Neuronal stem cell (in vitro differentiated cells): ENCODE measurements around the gene MIOX.

Source experiments
- DNase-seq: peaks from one replicate; pipeline ENCODE4 v3.0.0-alpha.2; 2013; ENCODE audit warnings: low spot score
- H2AFZ ChIP-seq: one replicate; pipeline ENCODE4 v1.6.1; 2013; ENCODE audit warnings: mild to moderate bottlenecking, low read length, inconsistent platforms
- H2AK5ac ChIP-seq: 2 replicates; pipeline ENCODE4 v1.6.1; 2013; ENCODE audit warnings: low read depth, mild to moderate bottlenecking, inconsistent platforms, low read length, moderate library complexity, mixed read lengths
- H2BK120ac ChIP-seq: 2 replicates; pipeline ENCODE4 v1.6.1; 2013; ENCODE audit warnings: low read depth, mild to moderate bottlenecking, inconsistent platforms, low read length, moderate library complexity, mixed read lengths
- H2BK12ac ChIP-seq: one replicate; pipeline ENCODE4 v1.6.1; 2013; ENCODE audit warnings: low read length, inconsistent platforms
- H2BK15ac ChIP-seq: 2 replicates; pipeline ENCODE4 v1.6.1; 2013; ENCODE audit warnings: mild to moderate bottlenecking, low read length, inconsistent platforms, mixed read lengths
- H2BK5ac ChIP-seq: one replicate; pipeline ENCODE4 v1.6.1; 2013; ENCODE audit warnings: inconsistent platforms, mild to moderate bottlenecking, low read length, moderate library complexity
- H3K14ac ChIP-seq: one replicate; pipeline ENCODE4 v1.6.1; 2013; ENCODE audit warnings: low read length, inconsistent platforms
- H3K18ac ChIP-seq: 2 replicates; pipeline ENCODE4 v1.6.1; 2013; ENCODE audit warnings: low read length, inconsistent platforms
- H3K23ac ChIP-seq: 2 replicates; pipeline ENCODE4 v1.6.1; 2013; ENCODE audit warnings: low read depth, mild to moderate bottlenecking, mixed read lengths, low read length, inconsistent platforms; ENCODE audit not compliant: poor library complexity
- H3K27ac ChIP-seq: replicated peaks from 3 replicates; pipeline ENCODE4 v1.5.1; 2013; ENCODE audit warnings: low read length, inconsistent platforms
- H3K27me3 ChIP-seq, 3 experiments: 2 replicates each; pipeline ENCODE4 v1.6.1; 2013; ENCODE audit warnings: low read length in 3 of 3, mild to moderate bottlenecking in 2 of 3, inconsistent platforms in 1 of 3, low read depth in 1 of 3, mixed read lengths in 1 of 3, moderate library complexity in 1 of 3; ENCODE audit not compliant: control insufficient read depth in 3 of 3, insufficient read depth in 3 of 3
- H3K36me3 ChIP-seq, 2 donors: replicated peaks in 1 of 2; 2 replicates each; pipeline ENCODE4 v1.6.1; 2013; ENCODE audit warnings: low read length in 2 of 2; ENCODE audit not compliant: control insufficient read depth in 2 of 2, insufficient read depth in 2 of 2
- H3K4ac ChIP-seq: 2 replicates; pipeline ENCODE4 v1.6.1; 2013; ENCODE audit warnings: inconsistent platforms, mild to moderate bottlenecking, low read length, moderate library complexity
- H3K4me1 ChIP-seq, 2 donors: 1 replicate in 1 of 2; 2 replicates in 1 of 2; pipeline ENCODE4 v1.6.1; 2013; ENCODE audit warnings: low read length in 2 of 2, low read depth in 1 of 2; ENCODE audit not compliant: control insufficient read depth in 2 of 2, insufficient read depth in 1 of 2
- H3K4me2 ChIP-seq: one replicate; pipeline ENCODE4 v1.6.1; 2013; ENCODE audit warnings: mild to moderate bottlenecking, low read length, inconsistent platforms; ENCODE audit not compliant: insufficient read depth, poor library complexity, severe bottlenecking
- H3K4me3 ChIP-seq, 2 donors: 2 replicates each; pipeline ENCODE4 v1.5.1; 2013; ENCODE audit warnings: low read length in 2 of 2, mild to moderate bottlenecking in 2 of 2, inconsistent platforms in 1 of 2, moderate library complexity in 1 of 2
- H3K79me1 ChIP-seq: one replicate; pipeline ENCODE4 v1.6.1; 2013; ENCODE audit warnings: low read depth, mild to moderate bottlenecking, inconsistent platforms, low read length, moderate library complexity
- H3K9ac ChIP-seq: one replicate; pipeline ENCODE4 v1.6.1; 2013; ENCODE audit warnings: mild to moderate bottlenecking, low read depth, low read length, inconsistent platforms; ENCODE audit not compliant: poor library complexity
- H3K9me3 ChIP-seq, 2 donors: replicated peaks in 1 of 2; 2 replicates each; pipeline versions ENCODE3 to v1.6.1; 2013; ENCODE audit warnings: low read length in 2 of 2, mild to moderate bottlenecking in 2 of 2, inconsistent platforms in 1 of 2, low read depth in 1 of 2, mixed read lengths in 1 of 2, moderate library complexity in 1 of 2; ENCODE audit not compliant: control insufficient read depth in 2 of 2, insufficient read depth in 1 of 2
- H4K8ac ChIP-seq: one replicate; pipeline ENCODE4 v1.6.1; 2013; ENCODE audit warnings: low read depth, mild to moderate bottlenecking, inconsistent platforms, low read length, moderate library complexity
- H4K91ac ChIP-seq: one replicate; pipeline ENCODE4 v1.6.1; 2013; ENCODE audit warnings: low read length, low read depth, mild to moderate bottlenecking, inconsistent platforms; ENCODE audit not compliant: poor library complexity
- WGBS, 2 donors: extraction: QIAGEN DNeasy Blood & Tissue Kit; methylation state at CpG; one replicate each; pipeline ENCODE4 v1.1.7; 2013; ENCODE audit warnings: missing lambda C conversion rate in 2 of 2, mixed read lengths in 1 of 2; ENCODE audit not compliant: insufficient read length in 2 of 2, insufficient replicate concordance in 1 of 2; ENCODE audit errors: extremely low coverage in 2 of 2; 5-methylcytosine and 5-hydroxymethylcytosine counted together

MIOX gene

GRCh38 chr22:50529416-50529896 is 42.8 kb downstream of the MIOX start:
- peak overlapping the region; percentile 87 for H3K18ac ChIP-seq
- no CpG with 5 or more reads among the region's 50 CpGs for WGBS, 2 donors
- no peak overlapping the region for H2BK120ac ChIP-seq
- no peak overlapping the region for H2BK5ac ChIP-seq
- no peak overlapping the region for H3K4me2 ChIP-seq
- H2BK15ac ChIP-seq: peak overlapping the region; percentile 9
- DNase-seq: no peak
- no peak overlapping the region for H4K91ac ChIP-seq
- no peak overlapping the region for H3K27ac ChIP-seq
- peak overlapping the region; percentile 65 for H4K8ac ChIP-seq
- H3K79me1 ChIP-seq: peaks cover 6% of the 10 kb centered on the region
- H3K9ac ChIP-seq: peak overlapping the region; percentile 44
- H3K4ac ChIP-seq: peak overlapping the region; percentile 37
- peak overlapping the region; percentile 99 for H3K23ac ChIP-seq
- H3K14ac ChIP-seq: peak overlapping the region; percentile 21
- peak overlapping the region; percentile 73 for H2BK12ac ChIP-seq
- H3K36me3 ChIP-seq: peaks cover under 1 to 6% of the 10 kb centered on the region in 2 donors
- peak overlapping the region in 1 of 2 donors; percentile 38 for H3K4me3 ChIP-seq
- peak overlapping the region; percentile 88 for H2AK5ac ChIP-seq
- H3K4me1 ChIP-seq: peaks cover 15 to 24% of the 10 kb centered on the region in 2 donors
- peaks cover 8 to 21% of the 10 kb centered on the region in 2 donors for H3K9me3 ChIP-seq
- no peak overlapping the region for H2AFZ ChIP-seq
- H3K27me3 ChIP-seq: peaks cover 14 to 35% (median 14%) of the 10 kb centered on the region in 3 experiments

- Histone ChIP-seq H2BK120ac (peak within 1 kb of the TSS; percentile 72), H3K36me3 (no peaks in the 10 kb centered on the region), H3K4me1 (peaks cover 14 to 19% of the 10 kb centered on the region in 2 donors), H2BK12ac (peak within 1 kb of the TSS; percentile 73), H2AK5ac (peak within 1 kb of the TSS; percentile 99), H3K79me1 (peaks cover 5% of the 10 kb centered on the region), H3K9me3 (peaks cover 8 to 21% of the 10 kb centered on the region in 2 donors), H4K8ac (peak within 1 kb of the TSS; percentile 65), H2BK15ac (peak within 1 kb of the TSS; percentile 83), H3K4me2 (peak within 1 kb of the TSS; percentile 73), H4K91ac (no peak within 1 kb of the TSS), H3K14ac (peak within 1 kb of the TSS; percentile 97), H3K18ac (peak within 1 kb of the TSS; percentile 96), H3K27me3 (peaks cover 14 to 35% (median 14%) of the 10 kb centered on the region in 3 experiments), H3K4ac (peak within 1 kb of the TSS; percentile 37), H3K4me3 (peak within 1 kb of the TSS in 1 of 2 donors; percentile 82), H3K27ac (no peak within 1 kb of the TSS), H3K9ac (peak within 1 kb of the TSS; percentile 81), H2BK5ac (peak within 1 kb of the TSS; percentile 60), H3K23ac (peak within 1 kb of the TSS; percentile 99), H2AFZ (no peak within 1 kb of the TSS)
- WGBS, 2 donors: no CpG with 5 or more reads among the region's 92 CpGs
- DNase-seq: no peak
These were observed 43.4 kb downstream of the MIOX start, which contains the start of gene TYMP for GRCh38 chr22:50529897-50530579. TYMP (minus strand) TSS chr22:50530012; CDS start chr22:50529709, 303 bp downstream.

GRCh38 chr22:50530580-50530876 is 43.9 kb downstream of the MIOX start:
- Histone ChIP-seq H3K4me1 (peaks cover 14 to 17% of the 10 kb centered on the region in 2 donors), H3K23ac (peak overlapping the region; percentile 99), H3K9me3 (peaks cover 8 to 21% of the 10 kb centered on the region in 2 donors), H3K14ac (peak overlapping the region; percentile 97), H3K4me3 (peak overlapping the region in 1 of 2 donors; percentile 82), H4K91ac (no peak overlapping the region), H2AK5ac (peak overlapping the region; percentile 99), H2BK12ac (peak overlapping the region; percentile 10), H3K9ac (peak overlapping the region; percentile 81), H3K4ac (no peak overlapping the region), H3K18ac (peak overlapping the region; percentile 96), H3K79me1 (peaks cover 4% of the 10 kb centered on the region), H3K27ac (no peak overlapping the region), H3K36me3 (no peaks in the 10 kb centered on the region), H4K8ac (no peak overlapping the region), H2BK15ac (peak overlapping the region; percentile 83), H3K4me2 (peak overlapping the region; percentile 73), H2AFZ (no peak overlapping the region), H2BK120ac (peak overlapping the region; percentile 72), H3K27me3 (peaks cover 14 to 35% (median 14%) of the 10 kb centered on the region in 3 experiments), H2BK5ac (peak overlapping the region; percentile 60)
- WGBS, 2 donors: no CpG with 5 or more reads among the region's 21 CpGs
- DNase-seq: no peak

- Histone ChIP-seq H3K4me1 (peaks cover 14 to 17% of the 10 kb centered on the region in 2 donors), H3K18ac (peak overlapping the region; percentile 98), H3K4ac (peak overlapping the region; percentile 93), H3K14ac (peak overlapping the region; percentile 97), H3K27me3 (peaks cover 14 to 35% (median 14%) of the 10 kb centered on the region in 3 experiments), H3K79me1 (peaks cover 4% of the 10 kb centered on the region), H2BK15ac (peak overlapping the region; percentile 97), H3K9ac (peak overlapping the region; percentile 84), H2BK5ac (peak overlapping the region; percentile 82), H3K9me3 (peaks cover 8 to 21% of the 10 kb centered on the region in 2 donors), H2BK12ac (peak overlapping the region; percentile 84), H3K36me3 (no peaks in the 10 kb centered on the region), H3K27ac (no peak overlapping the region), H4K8ac (peak overlapping the region; percentile 96), H3K23ac (peak overlapping the region; percentile 99), H2BK120ac (no peak overlapping the region), H2AFZ (peak overlapping the region; percentile 96), H3K4me3 (peak overlapping the region; percentile 55 to 82), H4K91ac (no peak overlapping the region), H3K4me2 (peak overlapping the region; percentile 89), H2AK5ac (peak overlapping the region; percentile 99)
- DNase-seq: no peak
- no CpG with 5 or more reads among the region's 53 CpGs for WGBS, 2 donors
These were observed 44.4 kb downstream of the MIOX start for GRCh38 chr22:50530877-50531545.
